K562 (cell line): ENCODE data around the gene TMEM132E. TPM values are rescaled to one million over a fixed set of nuclear protein-coding genes. Genes with fewer than 3 reads are reported as not detected.

Experiments
- ATAC-seq: fragments of 200-7000 bp; cut with Tn5 transposase; 3 replicates; pipeline ENCODE4 v1.9.1; 2020; ENCODE audit warnings: moderate library complexity
- BruUV-seq: library from RNA; stranded (reverse); fragments of 400-500 nt; replicated peaks from 2 replicates; lab custom pipeline; 2021; lab: Mats Ljungman, UMichigan
- CTCF ChIA-PET: fragments of 300-600 bp; formaldehyde crosslinking; extraction: SDS; loops from one replicate; lab custom pipeline; 2021; ENCODE audit warnings: low intra/inter-chr PET ratio; lab: Yijun Ruan, JAX
- POLR2A ChIA-PET: fragments of 300-600, 350-650 bp; sonication (Branson Sonifier 250); formaldehyde crosslinking; extraction: SDS; loops from one replicate; lab custom pipeline; 2021; ENCODE audit warnings: antibody characterized with exemption, inconsistent platforms; lab: Yijun Ruan, JAX
- DNase-seq, 4 experiments: peaks; one replicate each; pipeline versions ENCODE4 v3.0.0 to v3.0.0-alpha.2; 2011 to 2018; ENCODE audit warnings: low spot score in 3 of 4, mixed read lengths in 3 of 4; ENCODE audit errors: extremely low read depth in 1 of 4
- FAIRE-seq: peaks from 2 replicates; lab custom pipeline; 2011; peaks lifted over from hg19 to GRCh38; lab: Jason Lieb, UNC
- H2AFZ ChIP-seq: 2 replicates; pipeline ENCODE4 v1.6.0; 2011; ENCODE audit warnings: low read depth, low read length, control low read depth, inconsistent platforms
- H3K27ac ChIP-seq: fragments of 200-600 bp; 3 replicates; pipeline ENCODE4 v1.8.0; 2011; ENCODE audit warnings: low read depth, mild to moderate bottlenecking, control low read depth, inconsistent platforms, low read length, moderate library complexity, mixed read lengths; ENCODE audit errors: extremely low read depth
- H3K27me3 ChIP-seq, 2 experiments: fragments of 300-600 bp in 1 of 2; 2 replicates in 1 of 2; 3 replicates in 1 of 2; pipeline versions ENCODE4 v1.6.0 to v1.8.0; 2011; ENCODE audit warnings: inconsistent platforms in 2 of 2, low read length in 2 of 2, mild to moderate bottlenecking in 1 of 2, mixed read lengths in 1 of 2, moderate library complexity in 1 of 2; ENCODE audit not compliant: control insufficient read depth in 2 of 2, insufficient read depth in 2 of 2
- H3K36me3 ChIP-seq: fragments of 300-600 bp; 3 replicates; pipeline ENCODE4 v1.8.0; 2011; ENCODE audit warnings: mild to moderate bottlenecking, low read length, inconsistent platforms; ENCODE audit not compliant: control insufficient read depth, insufficient read depth
- H3K4me1 ChIP-seq, 2 experiments: fragments of 200-600 bp in 1 of 2; replicated peaks in 1 of 2; 2 replicates in 1 of 2; 3 replicates in 1 of 2; pipeline versions ENCODE4 v1.5.1 to v1.8.0; 2011; ENCODE audit warnings: inconsistent platforms in 2 of 2, low read length in 2 of 2, mild to moderate bottlenecking in 1 of 2, mixed read lengths in 1 of 2, moderate library complexity in 1 of 2; ENCODE audit not compliant: control insufficient read depth in 2 of 2, insufficient read depth in 2 of 2
- H3K4me2 ChIP-seq: 2 replicates; pipeline ENCODE4 v1.6.1; 2011; ENCODE audit warnings: low read length, control low read depth, inconsistent platforms, mixed read lengths; ENCODE audit not compliant: insufficient read depth
- H3K4me3 ChIP-seq: fragments of 200-600 bp; sonication (generic), shearing (Covaris generic); 2 replicates; pipeline ENCODE4 v1.5.1; 2016; ENCODE audit warnings: control low read depth, inconsistent platforms
- H3K79me2 ChIP-seq: fragments of 200-600 bp; 3 replicates; pipeline ENCODE4 v1.8.0; 2011; ENCODE audit warnings: low read length, inconsistent platforms; ENCODE audit not compliant: control insufficient read depth, insufficient read depth
- H3K9ac ChIP-seq, 2 experiments: 2 replicates each; pipeline versions ENCODE4 v1.6.0 to v1.6.1; 2011; ENCODE audit warnings: low read depth in 2 of 2, low read length in 2 of 2, control low read depth in 1 of 2, inconsistent platforms in 1 of 2, mild to moderate bottlenecking in 1 of 2, mixed read lengths in 1 of 2; ENCODE audit not compliant: insufficient read depth in 1 of 2
- H3K9me1 ChIP-seq: one replicate; pipeline ENCODE4 v1.6.0; 2011; ENCODE audit warnings: inconsistent platforms, mild to moderate bottlenecking, low read length, moderate library complexity; ENCODE audit not compliant: control insufficient read depth, insufficient read depth
- H3K9me3 ChIP-seq: replicated peaks from 2 replicates; pipeline ENCODE4 v1.5.1; 2011; ENCODE audit warnings: low read depth, low read length, inconsistent platforms; ENCODE audit not compliant: control insufficient read depth, insufficient read depth
- H4K20me1 ChIP-seq: replicated peaks from 2 replicates; pipeline ENCODE4 v1.6.1; 2011; ENCODE audit warnings: low read length, inconsistent platforms, mixed read lengths; ENCODE audit not compliant: control insufficient read depth, insufficient read depth
- CAMTA2 ChIP-seq: fragments of 250-450 bp; sonication (Bioruptor Pico); conservative IDR thresholded peaks from 2 replicates; pipeline ENCODE4 v1.5.1; 2022
- KLF1 ChIP-seq: fragments of 450-650 bp; IDR thresholded peaks from 2 replicates; pipeline ENCODE4 v1.6.1; 2016; ENCODE audit warnings: missing genetic modification characterization, missing compliant biosample characterization
- NCOR1 ChIP-seq: fragments of 450-650 bp; IDR thresholded peaks from 2 replicates; pipeline ENCODE4 v1.6.1; 2016; ENCODE audit warnings: mild to moderate bottlenecking, moderate library complexity
- RB1 ChIP-seq: fragments of 450-650 bp; IDR thresholded peaks from 2 replicates; pipeline ENCODE4 v1.6.1; 2017; ENCODE audit warnings: low read depth, mild to moderate bottlenecking
- RBM17 ChIP-seq: fragments of 200-400 bp; formaldehyde crosslinking; IDR thresholded peaks from 2 replicates; pipeline ENCODE4 v1.6.1; 2017; ENCODE audit warnings: low read depth, mild to moderate bottlenecking, low read length, borderline replicate concordance
- TAL1 ChIP-seq: fragments of 450-650 bp; IDR thresholded peaks from 2 replicates; pipeline ENCODE4 v1.6.1; 2016; ENCODE audit warnings: mild to moderate bottlenecking
- ZC3H8 ChIP-seq: fragments of 450-650 bp; IDR thresholded peaks from 2 replicates; pipeline ENCODE4 v1.6.1; 2017
- ZNF316 ChIP-seq: fragments of 450-650 bp; IDR thresholded peaks from 2 replicates; pipeline ENCODE4 v1.6.1; 2016
- ZNF507 ChIP-seq: conservative IDR thresholded peaks from 2 replicates; pipeline ENCODE4 v1.6.1; 2017; ENCODE audit warnings: missing genetic modification characterization, missing compliant biosample characterization
- WGBS: fragments of 100-300 bp; shearing (Covaris generic); methylation state at CpG from one replicate; pipeline ENCODE4 v1.1.6; 2016; ENCODE audit warnings: low coverage, mixed read lengths; ENCODE audit not compliant: insufficient coverage; ENCODE audit errors: missing lambda C conversion rate; 5-methylcytosine and 5-hydroxymethylcytosine counted together
- in situ Hi-C: fragments of 300-500 bp; cut with MboI; formaldehyde crosslinking; loops from 4 replicates; pipeline ENCODE4 v1.15.0; 2018; ENCODE audit warnings: inconsistent platforms, mixed read lengths
- intact Hi-C: fragments of 100-400 bp; cut with micrococcal nuclease; formaldehyde crosslinking; loops from 2 replicates; pipeline ENCODE4 v1.14.2; 2022
- polyA plus RNA-seq, 8 experiments: library from polyadenylated mRNA; depleted of rRNA in 4 of 8; stranded (reverse) in 5 of 8; unstranded in 3 of 8; fragments of >200 nt; fragmentation: Nextera tagmentation in 2 of 8; fragmentation: Illumina TruSeq in 1 of 8; extraction: Ambion mirVana in 2 of 8; extraction: Trizol in 1 of 8; gene quantifications; 2 replicates each; pipeline versions ENCODE4 v1.2.1 to v1.2.3, GENCODE V29; 2011 to 2014; ENCODE audit warnings: inconsistent platforms in 1 of 8, missing spikeins in 1 of 8
- total RNA-seq, 7 experiments: library from RNA; depleted of rRNA in 6 of 7; stranded (reverse); fragments of >200 nt in 6 of 7; fragmentation: Illumina TruSeq in 2 of 7; extraction: Trizol in 2 of 7; gene quantifications; 2 replicates each; pipeline versions ENCODE4 v1.2.1 to v1.2.3, GENCODE V29; 2011 to 2021; ENCODE audit warnings: low replicate concordance in 1 of 7
- TF ChIP-seq, protein P1 (sequence below): sonication (generic); formaldehyde crosslinking; IDR thresholded peaks from 2 replicates; pipeline ENCODE4 v1.4.0; 2020; ENCODE audit warnings: mild to moderate bottlenecking, missing genetic modification reagents
- TF ChIP-seq, protein P2 (sequence below): sonication (generic); formaldehyde crosslinking; IDR thresholded peaks from 2 replicates; pipeline ENCODE4 v1.8.0; 2022; ENCODE audit warnings: missing genetic modification reagents, mild to moderate bottlenecking, borderline replicate concordance
- TF ChIP-seq, protein P3 (sequence below): fragments of 150-350 bp; conservative IDR thresholded peaks from 2 replicates; pipeline ENCODE4 v1.6.1; 2014; ENCODE audit warnings: low read length
- TF ChIP-seq, protein P4 (sequence below): fragments of 200-800 bp; sonication (Bioruptor generic); IDR thresholded peaks from 2 replicates; pipeline ENCODE4 v1.6.1; 2017; ENCODE audit warnings: missing genetic modification characterization, missing compliant biosample characterization
- TF ChIP-seq, protein P5 (sequence below): sonication (generic); formaldehyde crosslinking; IDR thresholded peaks from 2 replicates; pipeline ENCODE4 v1.8.1; 2022; ENCODE audit warnings: missing genetic modification reagents

Gene TMEM132E
- total and polyA plus RNA-seq, 9 of the 15 experiments (the other 6 are each of a cell fraction or from before 2014, with no cell fraction given): not detected

DNA sequence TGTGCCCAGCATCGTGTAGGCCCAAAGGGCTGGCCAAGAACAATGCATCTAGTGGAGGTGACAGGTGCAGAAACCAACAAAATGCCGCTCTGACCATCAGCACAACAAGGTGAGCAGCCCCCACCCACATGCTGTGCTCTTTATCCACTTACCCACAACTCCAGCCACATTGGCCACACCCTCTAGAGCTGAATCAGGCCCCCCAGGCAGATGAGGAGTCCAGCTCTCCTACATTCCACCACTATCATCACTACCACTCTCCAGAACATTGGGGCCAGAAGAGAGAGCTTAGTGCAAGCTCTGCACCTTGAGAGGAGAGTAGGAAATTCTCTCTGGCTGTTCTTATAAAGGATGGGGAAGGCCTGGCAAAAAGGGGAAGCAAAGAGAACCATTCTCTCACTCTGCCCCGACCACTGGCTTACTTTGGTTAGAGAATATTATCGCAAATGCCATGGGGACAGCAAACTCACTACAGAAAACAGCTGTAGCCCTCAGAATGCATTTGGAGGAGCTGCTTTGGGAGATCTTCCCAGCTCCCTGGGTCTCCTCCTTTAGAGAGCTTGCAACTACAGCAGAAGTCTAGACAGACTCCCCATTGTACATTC, 75.0 kb downstream of the TMEM132E start:
- FAIRE-seq: no peak
- TF ChIP-seq ZNF507 (tag) (no peak), RB1 (no peak), RBM17 (no peak), CAMTA2 (CRISPR knock-in tag) (no peak), NCOR1 (no peak), ZC3H8 (no peak), KLF1 (tag) (no peak), TAL1 (no peak), ZNF316 (no peak)
- TF ChIP-seq, protein P1, sequence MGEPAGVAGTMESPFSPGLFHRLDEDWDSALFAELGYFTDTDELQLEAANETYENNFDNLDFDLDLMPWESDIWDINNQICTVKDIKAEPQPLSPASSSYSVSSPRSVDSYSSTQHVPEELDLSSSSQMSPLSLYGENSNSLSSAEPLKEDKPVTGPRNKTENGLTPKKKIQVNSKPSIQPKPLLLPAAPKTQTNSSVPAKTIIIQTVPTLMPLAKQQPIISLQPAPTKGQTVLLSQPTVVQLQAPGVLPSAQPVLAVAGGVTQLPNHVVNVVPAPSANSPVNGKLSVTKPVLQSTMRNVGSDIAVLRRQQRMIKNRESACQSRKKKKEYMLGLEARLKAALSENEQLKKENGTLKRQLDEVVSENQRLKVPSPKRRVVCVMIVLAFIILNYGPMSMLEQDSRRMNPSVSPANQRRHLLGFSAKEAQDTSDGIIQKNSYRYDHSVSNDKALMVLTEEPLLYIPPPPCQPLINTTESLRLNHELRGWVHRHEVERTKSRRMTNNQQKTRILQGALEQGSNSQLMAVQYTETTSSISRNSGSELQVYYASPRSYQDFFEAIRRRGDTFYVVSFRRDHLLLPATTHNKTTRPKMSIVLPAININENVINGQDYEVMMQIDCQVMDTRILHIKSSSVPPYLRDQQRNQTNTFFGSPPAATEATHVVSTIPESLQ: no peak
- TF ChIP-seq, protein P2, sequence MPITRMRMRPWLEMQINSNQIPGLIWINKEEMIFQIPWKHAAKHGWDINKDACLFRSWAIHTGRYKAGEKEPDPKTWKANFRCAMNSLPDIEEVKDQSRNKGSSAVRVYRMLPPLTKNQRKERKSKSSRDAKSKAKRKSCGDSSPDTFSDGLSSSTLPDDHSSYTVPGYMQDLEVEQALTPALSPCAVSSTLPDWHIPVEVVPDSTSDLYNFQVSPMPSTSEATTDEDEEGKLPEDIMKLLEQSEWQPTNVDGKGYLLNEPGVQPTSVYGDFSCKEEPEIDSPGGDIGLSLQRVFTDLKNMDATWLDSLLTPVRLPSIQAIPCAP (CRISPR knock-in tag): no peak
- TF ChIP-seq, protein P3, sequence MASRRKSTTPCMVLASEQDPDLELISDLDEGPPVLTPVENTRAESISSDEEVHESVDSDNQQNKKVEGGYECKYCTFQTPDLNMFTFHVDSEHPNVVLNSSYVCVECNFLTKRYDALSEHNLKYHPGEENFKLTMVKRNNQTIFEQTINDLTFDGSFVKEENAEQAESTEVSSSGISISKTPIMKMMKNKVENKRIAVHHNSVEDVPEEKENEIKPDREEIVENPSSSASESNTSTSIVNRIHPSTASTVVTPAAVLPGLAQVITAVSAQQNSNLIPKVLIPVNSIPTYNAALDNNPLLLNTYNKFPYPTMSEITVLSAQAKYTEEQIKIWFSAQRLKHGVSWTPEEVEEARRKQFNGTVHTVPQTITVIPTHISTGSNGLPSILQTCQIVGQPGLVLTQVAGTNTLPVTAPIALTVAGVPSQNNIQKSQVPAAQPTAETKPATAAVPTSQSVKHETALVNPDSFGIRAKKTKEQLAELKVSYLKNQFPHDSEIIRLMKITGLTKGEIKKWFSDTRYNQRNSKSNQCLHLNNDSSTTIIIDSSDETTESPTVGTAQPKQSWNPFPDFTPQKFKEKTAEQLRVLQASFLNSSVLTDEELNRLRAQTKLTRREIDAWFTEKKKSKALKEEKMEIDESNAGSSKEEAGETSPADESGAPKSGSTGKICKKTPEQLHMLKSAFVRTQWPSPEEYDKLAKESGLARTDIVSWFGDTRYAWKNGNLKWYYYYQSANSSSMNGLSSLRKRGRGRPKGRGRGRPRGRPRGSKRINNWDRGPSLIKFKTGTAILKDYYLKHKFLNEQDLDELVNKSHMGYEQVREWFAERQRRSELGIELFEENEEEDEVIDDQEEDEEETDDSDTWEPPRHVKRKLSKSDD: no peak
- TF ChIP-seq, protein P4, sequence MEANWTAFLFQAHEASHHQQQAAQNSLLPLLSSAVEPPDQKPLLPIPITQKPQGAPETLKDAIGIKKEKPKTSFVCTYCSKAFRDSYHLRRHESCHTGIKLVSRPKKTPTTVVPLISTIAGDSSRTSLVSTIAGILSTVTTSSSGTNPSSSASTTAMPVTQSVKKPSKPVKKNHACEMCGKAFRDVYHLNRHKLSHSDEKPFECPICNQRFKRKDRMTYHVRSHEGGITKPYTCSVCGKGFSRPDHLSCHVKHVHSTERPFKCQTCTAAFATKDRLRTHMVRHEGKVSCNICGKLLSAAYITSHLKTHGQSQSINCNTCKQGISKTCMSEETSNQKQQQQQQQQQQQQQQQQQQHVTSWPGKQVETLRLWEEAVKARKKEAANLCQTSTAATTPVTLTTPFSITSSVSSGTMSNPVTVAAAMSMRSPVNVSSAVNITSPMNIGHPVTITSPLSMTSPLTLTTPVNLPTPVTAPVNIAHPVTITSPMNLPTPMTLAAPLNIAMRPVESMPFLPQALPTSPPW (CRISPR knock-in tag): no peak
- TF ChIP-seq, protein P5, sequence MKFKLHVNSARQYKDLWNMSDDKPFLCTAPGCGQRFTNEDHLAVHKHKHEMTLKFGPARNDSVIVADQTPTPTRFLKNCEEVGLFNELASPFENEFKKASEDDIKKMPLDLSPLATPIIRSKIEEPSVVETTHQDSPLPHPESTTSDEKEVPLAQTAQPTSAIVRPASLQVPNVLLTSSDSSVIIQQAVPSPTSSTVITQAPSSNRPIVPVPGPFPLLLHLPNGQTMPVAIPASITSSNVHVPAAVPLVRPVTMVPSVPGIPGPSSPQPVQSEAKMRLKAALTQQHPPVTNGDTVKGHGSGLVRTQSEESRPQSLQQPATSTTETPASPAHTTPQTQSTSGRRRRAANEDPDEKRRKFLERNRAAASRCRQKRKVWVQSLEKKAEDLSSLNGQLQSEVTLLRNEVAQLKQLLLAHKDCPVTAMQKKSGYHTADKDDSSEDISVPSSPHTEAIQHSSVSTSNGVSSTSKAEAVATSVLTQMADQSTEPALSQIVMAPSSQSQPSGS (CRISPR knock-in tag): no peak
- Histone ChIP-seq H2AFZ (no peak overlapping the region), H3K36me3 (no peaks in the 10 kb centered on the region), H3K4me3 (no peak overlapping the region), H3K27ac (no peak overlapping the region), H3K9me3 (no peaks in the 10 kb centered on the region), H4K20me1 (peaks cover 12% of the 10 kb centered on the region), H3K9me1 (no peaks in the 10 kb centered on the region), H3K27me3 (peaks cover 7 to 13% of the 10 kb centered on the region in 2 experiments; a peak in 4 of 5 replicates), H3K4me2 (no peak overlapping the region), H3K4me1 (no peaks in the 10 kb centered on the region), H3K79me2 (no peaks in the 10 kb centered on the region), H3K9ac (no peak overlapping the region)
- ChIA-PET CTCF (no interaction called here), POLR2A (interaction anchor here (0.6 to 1.2 kb wide), 3 partner anchors 10 to 838 kb away, joined by 3 to 4 read pairs (median 3); partner anchors contain the start of gene TMEM132E)
- intact Hi-C loops (no loop called here), in situ Hi-C loops (no loop called here)
- no peak for ATAC-seq
- no peak for DNase-seq
- WGBS: 3% methylated on average over 4 of the region's 4 CpGs
- BruUV-seq: no TSS peak
